A549 (cell line): ENCODE results near the gene ARHGEF1. TPM values are rescaled to one million over a fixed set of nuclear protein-coding genes. Genes with fewer than 3 reads are reported as not detected.

Experiments used
- ATAC-seq, 2 experiments: fragments of 200-7000 bp in 1 of 2; fragments of >200 bp in 1 of 2; cut with Nextera tagmentation in 1 of 2; cut with Tn5 transposase in 1 of 2; 3 replicates each; pipeline versions ENCODE4 v1.8.0 to v1.9.1; 2018 to 2020; ENCODE audit warnings: mild to moderate bottlenecking in 1 of 2, moderate library complexity in 1 of 2
- CTCF ChIA-PET: fragments of 300-600 bp; sonication (Branson Sonifier 250); formaldehyde crosslinking; extraction: SDS; loops from one replicate; lab custom pipeline; 2021; ENCODE audit warnings: antibody characterized with exemption, inconsistent platforms; lab: Yijun Ruan, JAX
- POLR2A ChIA-PET: fragments of 350-600 bp; formaldehyde crosslinking; extraction: SDS; loops from one replicate; lab custom pipeline; 2021; ENCODE audit warnings: antibody characterized with exemption, inconsistent platforms; lab: Yijun Ruan, JAX
- DNase-seq, 2 experiments: peaks; one replicate each; pipeline versions ENCODE4 v3.0.0 to v3.0.0-alpha.2; 2011 to 2016; ENCODE audit warnings: low read depth in 1 of 2, low spot score in 1 of 2
- FAIRE-seq: peaks from 2 replicates; lab custom pipeline; 2011; peaks lifted over from hg19 to GRCh38; lab: Jason Lieb, UNC
- H3K27ac ChIP-seq, 2 experiments: fragments of >200 bp; sonication (Bioruptor Twin); formaldehyde crosslinking; 3 replicates each; pipeline ENCODE4 v1.5.1; 2016 to 2017
- H3K4me1 ChIP-seq: fragments of >200 bp; sonication (Bioruptor Twin); formaldehyde crosslinking; 3 replicates; pipeline ENCODE4 v1.6.1; 2016
- H3K4me2 ChIP-seq: fragments of >200 bp; sonication (Bioruptor Twin); formaldehyde crosslinking; 3 replicates; pipeline ENCODE4 v1.6.1; 2016
- H3K4me3 ChIP-seq: fragments of >200 bp; sonication (Bioruptor Twin); formaldehyde crosslinking; 3 replicates; pipeline ENCODE4 v1.5.1; 2016
- H3K9me3 ChIP-seq: fragments of >200 bp; sonication (Bioruptor Twin); formaldehyde crosslinking; 3 replicates; pipeline ENCODE4 v1.6.1; 2016
- CHD2 ChIP-seq: fragments of 150-350 bp; IDR thresholded peaks from 2 replicates; pipeline ENCODE4 v1.6.1; 2014; ENCODE audit warnings: low read length; ENCODE audit not compliant: partially characterized antibody
- CHD4 ChIP-seq: fragments of 200-600 bp; sonication (generic); IDR thresholded peaks from 2 replicates; pipeline ENCODE4 v1.6.1; 2016; ENCODE audit warnings: antibody characterized with exemption, mild to moderate bottlenecking, borderline replicate concordance
- EHF ChIP-seq: fragments of 250-450 bp; sonication (Bioruptor Pico); IDR thresholded peaks from 2 replicates; pipeline ENCODE4 v1.5.0; 2020; ENCODE audit warnings: mild to moderate bottlenecking
- FOSL2 ChIP-seq, 2 experiments: fragments of 450-650 bp in 1 of 2; fragments of >200 bp in 1 of 2; sonication (Bioruptor Twin) in 1 of 2; formaldehyde crosslinking; IDR thresholded peaks; 2 replicates each; pipeline versions ENCODE4 v1.5.0 to v1.6.1; 2016 to 2020; ENCODE audit warnings: mild to moderate bottlenecking in 1 of 2, moderate library complexity in 1 of 2
- FOXS1 ChIP-seq: fragments of 250-450 bp; sonication (Bioruptor Pico); IDR thresholded peaks from 2 replicates; pipeline ENCODE4 v1.5.0; 2020; ENCODE audit warnings: mild to moderate bottlenecking, moderate library complexity
- GATA3 ChIP-seq: IDR thresholded peaks from 2 replicates; pipeline ENCODE4 v1.6.1; 2012; ENCODE audit warnings: borderline replicate concordance
- HDAC2 ChIP-seq: fragments of 200-600 bp; sonication (generic); IDR thresholded peaks from 2 replicates; pipeline ENCODE4 v1.6.1; 2016
- HOXA7 ChIP-seq: fragments of 250-450 bp; sonication (Bioruptor Pico); IDR thresholded peaks from 2 replicates; pipeline ENCODE4 v1.5.0; 2020; ENCODE audit warnings: mild to moderate bottlenecking, moderate library complexity
- HOXB5 ChIP-seq: fragments of 250-450 bp; sonication (Bioruptor Pico); IDR thresholded peaks from 2 replicates; pipeline ENCODE4 v1.5.0; 2020; ENCODE audit warnings: mild to moderate bottlenecking, moderate library complexity
- JUN ChIP-seq, 2 experiments: fragments of >200 bp; sonication (Bioruptor Twin); formaldehyde crosslinking; IDR thresholded peaks; 2 replicates in 1 of 2; 3 replicates in 1 of 2; pipeline ENCODE4 v1.6.1; 2016 to 2017
- NR3C1 ChIP-seq: fragments of >200 bp; sonication (Bioruptor Twin); formaldehyde crosslinking; IDR thresholded peaks from 3 replicates; pipeline ENCODE4 v1.6.1; 2017
- PHF8 ChIP-seq: fragments of 200-600 bp; sonication (generic); IDR thresholded peaks from 2 replicates; pipeline ENCODE4 v1.6.1; 2016; ENCODE audit warnings: low read depth, mild to moderate bottlenecking, antibody characterized with exemption, moderate library complexity, borderline replicate concordance
- POLR2AphosphoS2 ChIP-seq: conservative IDR thresholded peaks from 2 replicates; pipeline ENCODE4 v1.6.1; 2012; ENCODE audit warnings: low read length, improper control_type of control experiment, inconsistent platforms
- RAD21 ChIP-seq, 2 experiments: fragments of >200 bp in 1 of 2; sonication (Bioruptor Twin) in 1 of 2; formaldehyde crosslinking in 1 of 2; IDR thresholded peaks in 1 of 2; conservative IDR thresholded peaks in 1 of 2; 2 replicates in 1 of 2; 3 replicates in 1 of 2; pipeline ENCODE4 v1.6.1; 2012 to 2018; ENCODE audit warnings: inconsistent platforms in 1 of 2
- RARB ChIP-seq: fragments of 250-450 bp; sonication (Bioruptor Pico); IDR thresholded peaks from 2 replicates; pipeline ENCODE4 v1.8.0; 2021; ENCODE audit warnings: mild to moderate bottlenecking, moderate library complexity
- REST ChIP-seq: fragments of 200-600 bp; sonication (generic); IDR thresholded peaks from 2 replicates; pipeline ENCODE4 v1.6.1; 2016; ENCODE audit warnings: antibody characterized with exemption, mild to moderate bottlenecking, moderate library complexity
- ZC3H11A ChIP-seq: fragments of 450-650 bp; IDR thresholded peaks from 2 replicates; pipeline ENCODE4 v1.6.1; 2014; ENCODE audit warnings: antibody characterized with exemption, mild to moderate bottlenecking
- WGBS: methylation state at CpG from one replicate; pipeline ENCODE4 v1.1.6; 2017; ENCODE audit errors: missing lambda C conversion rate; 5-methylcytosine and 5-hydroxymethylcytosine counted together
- polyA plus RNA-seq, 4 experiments: library from polyadenylated mRNA; depleted of rRNA in 3 of 4; stranded (reverse); fragments of >200 nt; fragmentation: RNase III in 1 of 4; extraction: RNeasy Plus Mini Kit Qiagen cat#74134 plus additional on column Dnase treatment in 1 of 4; gene quantifications; 2 replicates in 3 of 4; 3 replicates in 1 of 4; pipeline ENCODE4 v1.2.3, GENCODE V29; 2011 to 2017
- TF ChIP-seq, protein P1 (sequence below): fragments of 150-350 bp; IDR thresholded peaks from 2 replicates; pipeline ENCODE4 v1.6.1; 2014; ENCODE audit warnings: low read depth, mild to moderate bottlenecking, low read length

ARHGEF1 gene
- polyA plus RNA-seq, 2 of the 4 experiments (the other 2 are of a cell fraction) = 38.0 to 84.2 TPM

GRCh38 chr19:41848666-41849065 lies 34.3 kb upstream of the ARHGEF1 start:
- H3K9me3 ChIP-seq = no peaks in the 10 kb centered on the region
- no peak for FAIRE-seq
- TF ChIP-seq EHF (CRISPR knock-in tag) = no peak
- TF ChIP-seq RARB (CRISPR knock-in tag) = no peak
- TF ChIP-seq FOSL2 (IDR thresholded peaks at IDR 0.05) = no peak
- no peak for TF ChIP-seq FOSL2 (CRISPR knock-in tag; IDR thresholded peaks at IDR 0.05)
- no peak overlapping the region for H3K27ac ChIP-seq
- WGBS = 55% methylated on average over 6 of the region's 6 CpGs
- no peak overlapping the region for H3K4me3 ChIP-seq
- no peak for DNase-seq
- no peak for ATAC-seq
- no peaks in the 10 kb centered on the region for H3K4me1 ChIP-seq
- POLR2A ChIA-PET = interaction anchor here (1.6 to 3.5 kb wide), 2 partner anchors 11 to 14 kb away, joined by 3 to 17 read pairs; partner anchors contain the start of gene RPS19
- CTCF ChIA-PET = interaction anchor here (0.8 to 16.4 kb wide), 10 partner anchors 10 to 400 kb away, joined by 3 to 243 read pairs (median 8); partner anchors contain the start of gene RPS19
- no peak overlapping the region for H3K4me2 ChIP-seq

GRCh38 chr19:41849067-41849466 lies 33.9 kb upstream of the ARHGEF1 start:
- Histone ChIP-seq H3K9me3 (no peaks in the 10 kb centered on the region), H3K4me3 (no peak overlapping the region)
- WGBS = 54% methylated on average over 2 of the region's 2 CpGs
- FAIRE-seq = no peak
- TF ChIP-seq HOXA7 (no peak), PHF8 (no peak), POLR2AphosphoS2 (no peak), NR3C1 (no peak), FOXS1 (CRISPR knock-in tag) (no peak), JUN (IDR thresholded peaks at IDR 0.05) (no peak)
- TF ChIP-seq, protein P1, sequence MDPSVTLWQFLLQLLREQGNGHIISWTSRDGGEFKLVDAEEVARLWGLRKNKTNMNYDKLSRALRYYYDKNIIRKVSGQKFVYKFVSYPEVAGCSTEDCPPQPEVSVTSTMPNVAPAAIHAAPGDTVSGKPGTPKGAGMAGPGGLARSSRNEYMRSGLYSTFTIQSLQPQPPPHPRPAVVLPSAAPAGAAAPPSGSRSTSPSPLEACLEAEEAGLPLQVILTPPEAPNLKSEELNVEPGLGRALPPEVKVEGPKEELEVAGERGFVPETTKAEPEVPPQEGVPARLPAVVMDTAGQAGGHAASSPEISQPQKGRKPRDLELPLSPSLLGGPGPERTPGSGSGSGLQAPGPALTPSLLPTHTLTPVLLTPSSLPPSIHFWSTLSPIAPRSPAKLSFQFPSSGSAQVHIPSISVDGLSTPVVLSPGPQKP = no peak
- TF ChIP-seq, all 56 proteins: peak for 0
- CTCF ChIA-PET = interaction anchor here (0.6 to 16.4 kb wide), 9 partner anchors 10 to 401 kb away, joined by 3 to 243 read pairs (median 8); partner anchors contain the start of gene RPS19
- H3K4me1 ChIP-seq = no peaks in the 10 kb centered on the region
- ATAC-seq (no peak), DNase-seq (no peak)
- no peak overlapping the region for H3K27ac ChIP-seq
- POLR2A ChIA-PET = interaction anchor here (1.6 to 3.5 kb wide), 2 partner anchors 11 to 14 kb away, joined by 3 to 17 read pairs; partner anchors contain the start of gene RPS19
- H3K4me2 ChIP-seq = no peak overlapping the region

- CTCF ChIA-PET = interaction anchor here (0.6 to 16.4 kb wide), 12 partner anchors 8 to 1479 kb away, joined by 3 to 243 read pairs (median 4); partner anchors contain the start of genes CEACAM6 and RPS19
Measured at GRCh38 chr19:41850381-41850780, 32.6 kb upstream of the ARHGEF1 start.

More at GRCh38 chr19:41850381-41850780, 32.6 kb upstream of the ARHGEF1 start:
- no peak for DNase-seq
- Histone ChIP-seq H3K9me3 (no peaks in the 10 kb centered on the region), H3K4me1 (no peaks in the 10 kb centered on the region), H3K27ac (no peak overlapping the region), H3K4me2 (no peak overlapping the region), H3K4me3 (no peak overlapping the region)
- POLR2A ChIA-PET = interaction anchor here (0.6 to 3.5 kb wide), 3 partner anchors 9 to 15 kb away, joined by 3 to 17 read pairs (median 10); partner anchors contain the start of gene RPS19
- FAIRE-seq = no peak
- TF ChIP-seq CHD4 (no peak), CHD2 (no peak), HOXB5 (CRISPR knock-in tag) (no peak), REST (no peak), ZC3H11A (no peak), GATA3 (no peak), HDAC2 (no peak), RAD21 (conservative IDR thresholded peaks at IDR 0.05 in 1 of 2, IDR thresholded peaks at IDR 0.05 in 1 of 2) (no peak)
- WGBS = 17% methylated on average over 5 of the region's 5 CpGs
- ATAC-seq = no peak
